Right lobe of liver (tissue), 6 donors: Measurements from ENCODE around the gene RAB25. TPM values are rescaled to one million over a fixed set of nuclear protein-coding genes. Genes with fewer than 3 reads are reported as not detected.
"Not testable (repeated sequence)": the region's sequence is repeated elsewhere in the genome, so short reads cannot be mapped to it uniquely, and the experiment has no call there.

Source experiments
- ATAC-seq, 4 donors: fragments of 200-7000 bp; cut with Tn5 transposase; one replicate each; pipeline ENCODE4 v1.9.1; 2020; ENCODE audit warnings: mild to moderate bottlenecking in 4 of 4, moderate library complexity in 4 of 4
- DNase-seq, 3 donors: peaks; one replicate each; pipeline ENCODE4 v3.0.0-alpha.2; 2020
- H3K27ac ChIP-seq, 3 donors: fragments of 200-600 bp; one replicate each; pipeline ENCODE4 v1.8.0; 2022
- H3K27me3 ChIP-seq, 2 donors: fragments of 200-600 bp; one replicate each; pipeline ENCODE4 v1.8.0; 2022
- H3K36me3 ChIP-seq, 4 donors: fragments of 200-600 bp; sonication (generic) in 1 of 4; one replicate each; pipeline versions ENCODE4 v1.5.1 to v1.8.0; 2017 to 2022; ENCODE audit warnings: control low read depth in 1 of 4
- H3K4me1 ChIP-seq, 4 donors: fragments of 200-600 bp; sonication (generic) in 1 of 4; one replicate each; pipeline versions ENCODE4 v1.5.1 to v1.8.0; 2017 to 2022; ENCODE audit warnings: control low read depth in 1 of 4
- H3K4me3 ChIP-seq, 3 donors: fragments of 200-600 bp; one replicate each; pipeline ENCODE4 v1.8.0; 2022
- H3K9me3 ChIP-seq, 4 donors: fragments of 200-600 bp; sonication (generic) in 1 of 4; one replicate each; pipeline versions ENCODE4 v1.5.1 to v1.8.0; 2017 to 2022; ENCODE audit warnings: control low read depth in 1 of 4
- POLR2A ChIP-seq: fragments of 450-650 bp; IDR thresholded peaks from one replicate; pipeline ENCODE4 v1.6.1; 2017; ENCODE audit warnings: antibody characterized with exemption, mild to moderate bottlenecking
- WGBS: methylation state at CpG from one replicate; pipeline ENCODE4 v1.1.6; 2018; ENCODE audit warnings: low coverage, low lambda C conversion rate; ENCODE audit not compliant: insufficient coverage; ENCODE audit errors: missing lambda C conversion rate; 5-methylcytosine and 5-hydroxymethylcytosine counted together
- intact Hi-C, 2 donors: fragments of 100-400 bp; cut with DNase I; formaldehyde crosslinking; loops; one replicate each; pipeline versions ENCODE4 v1.11.2 to v1.14.1; 2022
- total RNA-seq, 6 experiments: library from RNA; depleted of rRNA in 2 of 6; stranded (reverse); fragments of >200 nt in 2 of 6; fragmentation: NEBNext Ultra II Directional in 3 of 6; extraction: Animal tissue kit (Norgen Biotek cat#: 25700) in 3 of 6; gene quantifications; one replicate each; pipeline versions ENCODE4 v1.1.0 to v1.2.4, GENCODE V29; 2016 to 2023
- TF ChIP-seq, protein P1 (sequence below), 4 donors: fragments of 200-600 bp in 3 of 4; fragments of 450-650 bp in 1 of 4; IDR thresholded peaks; one replicate each; pipeline versions ENCODE4 v1.5.1 to v1.8.0; 2016 to 2022; ENCODE audit warnings: antibody characterized with exemption in 4 of 4, mild to moderate bottlenecking in 2 of 4
- donor health status: DM: no; HTN: yes; CAD: no.
- donor health status: DM: no; HTN: no; CAD: no.
- donor health status: DM: no; HTN: no; CAD: no.
- donor health status: DM: no; HTN: yes; CAD: no.
- donor health status: DM: no; HTN: yes; CAD: no.

RAB25 gene
- total RNA-seq, 6 experiments from 2014 or later = 0.40 to 3.2 (median 0.77) TPM

- peak; percentile 20 to 59 (median 56) for ATAC-seq
- Histone ChIP-seq H3K27ac (peak overlapping the region; percentile 89 to 92 (median 91)), H3K4me1 (peaks cover 0 to 39% (median 16%) of the 10 kb centered on the region in 4 donors), H3K36me3 (no peaks in the 10 kb centered on the region), H3K4me3 (peak overlapping the region; percentile 95 to 99 (median 97)), H3K27me3 (no peaks in the 10 kb centered on the region), H3K9me3 (no peaks in the 10 kb centered on the region)
- intact Hi-C loops = no loop called here
- DNase-seq = peak in 1 of 3 donors; percentile 68
- peak; percentile 47 for TF ChIP-seq POLR2A
- TF ChIP-seq, protein P1, sequence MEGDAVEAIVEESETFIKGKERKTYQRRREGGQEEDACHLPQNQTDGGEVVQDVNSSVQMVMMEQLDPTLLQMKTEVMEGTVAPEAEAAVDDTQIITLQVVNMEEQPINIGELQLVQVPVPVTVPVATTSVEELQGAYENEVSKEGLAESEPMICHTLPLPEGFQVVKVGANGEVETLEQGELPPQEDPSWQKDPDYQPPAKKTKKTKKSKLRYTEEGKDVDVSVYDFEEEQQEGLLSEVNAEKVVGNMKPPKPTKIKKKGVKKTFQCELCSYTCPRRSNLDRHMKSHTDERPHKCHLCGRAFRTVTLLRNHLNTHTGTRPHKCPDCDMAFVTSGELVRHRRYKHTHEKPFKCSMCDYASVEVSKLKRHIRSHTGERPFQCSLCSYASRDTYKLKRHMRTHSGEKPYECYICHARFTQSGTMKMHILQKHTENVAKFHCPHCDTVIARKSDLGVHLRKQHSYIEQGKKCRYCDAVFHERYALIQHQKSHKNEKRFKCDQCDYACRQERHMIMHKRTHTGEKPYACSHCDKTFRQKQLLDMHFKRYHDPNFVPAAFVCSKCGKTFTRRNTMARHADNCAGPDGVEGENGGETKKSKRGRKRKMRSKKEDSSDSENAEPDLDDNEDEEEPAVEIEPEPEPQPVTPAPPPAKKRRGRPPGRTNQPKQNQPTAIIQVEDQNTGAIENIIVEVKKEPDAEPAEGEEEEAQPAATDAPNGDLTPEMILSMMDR (IDR thresholded peaks at IDR 0.05) = no peak
- 0% methylated on average over 10 of the region's 49 CpGs for WGBS
These were observed 54.1 kb downstream of the RAB25 start for GRCh38 chr1:156114919-156115513.

DNA sequence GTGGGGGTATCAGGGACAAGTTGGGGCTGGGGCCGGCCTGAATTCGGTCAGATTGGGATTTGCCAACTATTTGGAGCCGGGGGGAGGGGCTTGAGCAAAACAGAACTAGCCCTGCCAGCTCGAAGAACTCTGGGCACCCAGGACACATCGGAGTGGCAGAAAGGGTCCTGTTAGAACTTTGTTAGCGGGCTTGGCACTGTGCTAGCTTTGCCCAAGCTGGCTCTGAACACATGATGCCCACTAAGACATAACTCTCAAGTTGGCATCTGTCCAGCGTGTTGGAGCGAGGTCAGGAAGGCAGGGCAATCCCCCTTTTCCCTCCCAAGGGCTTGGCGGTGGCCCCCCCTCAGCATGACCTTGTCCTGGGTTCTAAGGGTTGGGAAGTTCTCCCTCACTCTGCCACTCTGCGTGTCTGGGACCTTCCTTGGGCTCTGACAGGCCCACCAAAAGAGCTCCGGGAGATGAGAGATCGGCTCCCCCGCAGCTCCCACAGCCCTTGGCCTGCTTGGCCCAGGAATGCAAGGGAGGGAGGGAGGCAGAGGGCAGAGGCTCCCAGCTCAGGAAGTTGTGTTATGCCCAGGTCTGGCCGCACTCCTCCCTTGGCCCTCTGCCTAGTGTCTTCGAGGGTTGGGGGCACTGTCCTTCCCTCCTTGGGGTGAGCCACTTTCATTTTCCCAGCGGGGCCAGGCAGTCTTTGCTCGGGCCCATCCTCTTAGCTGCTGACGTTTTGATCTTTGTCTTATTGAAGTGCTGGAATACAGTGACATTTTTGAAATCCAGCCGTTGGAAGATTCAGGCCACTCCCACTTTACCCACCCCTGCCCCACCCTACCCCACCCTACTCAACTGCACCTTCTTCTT, 54.8 kb downstream of the RAB25 start:
- intact Hi-C loops = no loop called here
- peak; percentile 67 to 81 (median 79) for DNase-seq
- H3K27me3 ChIP-seq = no peaks in the 10 kb centered on the region
- H3K36me3 ChIP-seq = no peaks in the 10 kb centered on the region
- H3K9me3 ChIP-seq = no peaks in the 10 kb centered on the region
- TF ChIP-seq POLR2A = peak; percentile 53
- TF ChIP-seq, protein P1 (IDR thresholded peaks at IDR 0.05) = no peak
- peak overlapping the region; percentile 95 to 99 (median 97) for H3K4me3 ChIP-seq
- H3K4me1 ChIP-seq = peaks cover 0 to 47% (median 21%) of the 10 kb centered on the region in 4 donors
- peak; percentile 37 to 53 (median 51) for ATAC-seq
- H3K27ac ChIP-seq = peak overlapping the region; percentile 89 to 92 (median 91)
- 4% methylated on average over 8 of the region's 19 CpGs for WGBS

GRCh38 chr1:156116731-156117130, 55.8 kb downstream of the RAB25 start:
- H3K4me1 ChIP-seq = peaks cover 0 to 57% (median 26%) of the 10 kb centered on the region in 4 donors
- WGBS = 100% methylated on average over 1 of the region's 5 CpGs
- intact Hi-C loops, H3K9me3 ChIP-seq, DNase-seq, H3K27me3 ChIP-seq, ATAC-seq, H3K36me3 ChIP-seq: not testable (repeated sequence)
- peak overlapping the region; percentile 95 to 99 (median 97) for H3K4me3 ChIP-seq
- H3K27ac ChIP-seq = peak overlapping the region; percentile 89 to 92 (median 91)

DNA sequence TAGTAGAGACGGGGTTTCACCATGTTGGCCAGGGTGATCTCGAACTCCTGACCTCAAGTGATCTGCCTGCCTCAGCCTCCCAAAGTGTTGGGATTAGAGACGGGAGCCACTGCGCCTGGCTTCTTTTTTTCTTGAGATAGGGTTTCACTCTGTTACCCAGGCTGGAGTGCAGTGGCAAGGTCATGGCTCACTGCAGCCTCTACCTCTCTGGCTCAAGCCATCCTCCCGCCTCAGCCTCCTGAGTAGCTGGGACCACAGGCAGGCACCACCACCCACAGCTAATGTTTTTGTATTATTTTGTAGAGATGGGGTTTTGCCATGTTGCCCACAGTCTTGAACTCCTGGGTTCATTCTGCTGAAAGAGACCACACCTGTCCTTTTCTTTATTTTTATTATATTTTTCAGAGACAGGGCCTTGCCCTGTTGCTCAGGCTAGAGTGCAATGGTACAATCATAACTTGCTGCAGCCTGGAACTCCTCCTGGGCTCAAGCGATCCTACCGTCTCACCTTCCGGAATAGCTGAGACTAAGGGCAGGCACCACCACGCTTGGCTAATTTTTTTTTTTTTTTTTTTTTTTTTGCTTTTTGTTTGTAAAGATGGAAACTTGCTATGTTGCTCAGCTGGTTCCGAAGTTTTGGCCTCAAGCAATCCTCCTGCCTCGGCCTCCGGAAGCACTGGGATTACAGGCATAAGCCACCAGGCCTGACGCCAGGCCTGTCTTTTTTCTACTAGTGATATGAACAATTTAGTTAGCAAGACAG, 56.6 kb downstream of the RAB25 start:
- no peak for ATAC-seq
- intact Hi-C loops = no loop called here
- 43% methylated on average over 11 of the region's 13 CpGs for WGBS
- DNase-seq = no peak
- peak overlapping the region; percentile 75 to 91 (median 89) for H3K27ac ChIP-seq
- no peaks in the 10 kb centered on the region for H3K36me3 ChIP-seq
- TF ChIP-seq, protein P1 (IDR thresholded peaks at IDR 0.05) = no peak
- TF ChIP-seq POLR2A = no peak
- H3K9me3 ChIP-seq = no peaks in the 10 kb centered on the region
- H3K4me1 ChIP-seq = peaks cover 0 to 64% (median 29%) of the 10 kb centered on the region in 4 donors
- no peaks in the 10 kb centered on the region for H3K27me3 ChIP-seq
- peak overlapping the region; percentile 15 to 43 (median 33) for H3K4me3 ChIP-seq
